HG02938 (cell line): ENCODE data around the gene RASSF7.
A peak's percentile ranks its signal among the peaks of the same experiment; 100 is the strongest.

Experiments used
- ATAC-seq: cut with Tn5 transposase; IDR thresholded peaks from one replicate; pipeline ENCODE4 v1.9.1; 2021; ENCODE audit warnings: mild to moderate bottlenecking, moderate library complexity; ENCODE audit not compliant: unreplicated experiment

Gene RASSF7

GRCh38 chr11:532527-532985 lies 28.2 kb upstream of the RASSF7 start:
- no peak for ATAC-seq

GRCh38 chr11:532986-533585 lies 27.7 kb upstream of the RASSF7 start:
- no peak for ATAC-seq

GRCh38 chr11:533586-534395 lies 27.0 kb upstream of the RASSF7 start:
- no peak for ATAC-seq

GRCh38 chr11:534396-535209 lies 26.2 kb upstream of the RASSF7 start:
- ATAC-seq = no peak

DNA sequence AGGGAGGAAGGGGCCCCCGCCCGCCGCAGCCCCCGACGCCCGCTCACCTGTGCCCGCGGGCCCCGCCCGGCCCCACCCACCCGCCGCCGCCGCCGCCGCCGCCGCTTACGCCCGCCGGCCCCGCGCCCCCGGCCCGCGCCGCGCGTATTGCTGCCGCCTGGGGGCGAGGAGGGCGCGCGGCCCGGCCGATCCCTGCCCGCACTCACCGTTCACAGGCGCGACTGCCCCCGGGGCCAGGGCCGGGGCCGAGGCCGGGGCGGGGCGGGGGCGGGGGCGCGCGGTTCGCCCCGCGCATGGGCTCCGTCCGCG lies 25.6 kb upstream of the RASSF7 start:
- no peak for ATAC-seq

DNA sequence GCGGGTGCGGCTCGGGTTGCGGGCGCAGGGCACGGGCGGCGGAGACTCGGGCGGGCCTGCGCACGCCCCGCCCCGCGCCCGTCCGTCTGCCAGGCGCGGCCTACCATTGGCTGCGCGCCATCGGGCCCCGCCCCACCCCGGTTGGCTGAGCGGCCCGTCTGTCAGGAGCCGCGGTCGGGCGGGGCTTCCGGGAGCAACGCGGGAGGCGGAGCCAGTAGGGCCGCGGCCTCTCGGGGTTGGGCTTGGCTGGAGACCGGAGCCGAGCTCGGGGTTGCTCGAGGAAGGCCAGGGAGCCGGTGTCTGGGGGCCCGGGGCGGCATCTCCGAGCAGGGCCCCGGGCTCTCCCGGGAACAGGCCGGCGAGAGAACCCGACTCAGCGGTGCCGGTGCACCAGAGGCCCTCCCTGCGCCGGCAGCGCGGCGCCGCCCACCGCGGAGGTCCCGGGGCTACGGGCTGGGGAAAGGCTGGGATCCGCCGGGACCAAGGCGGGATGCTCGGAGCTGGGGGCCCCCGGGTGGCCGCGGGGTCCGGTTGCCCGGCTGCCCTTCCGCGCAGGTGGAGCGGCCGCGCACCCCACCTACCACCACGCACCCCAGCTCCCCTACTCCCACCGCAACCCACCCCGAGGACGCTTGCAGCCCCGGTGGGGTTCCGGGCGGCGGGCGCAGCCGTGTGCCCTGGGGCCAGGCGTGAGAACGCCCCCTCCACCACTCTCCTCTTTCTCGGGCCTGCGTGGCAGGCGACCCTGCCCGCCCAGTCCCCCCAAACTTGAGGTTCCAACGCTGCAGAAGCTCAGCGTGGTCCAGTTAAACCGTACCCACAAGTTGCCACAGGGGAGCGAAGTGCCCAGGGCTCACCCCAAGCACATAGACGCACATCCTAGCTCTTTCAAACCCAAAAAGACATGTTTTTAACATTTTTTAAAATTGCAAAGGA lies 25.0 kb upstream of the RASSF7 start, which contains the start of gene HRAS:
TSS of gene HRAS (minus strand) at position 58 of the 936 bp plus-strand sequence.
- ATAC-seq = peak; percentile 65

- ATAC-seq = peak; percentile 52
Observed at GRCh38 chr11:536841-537621, 23.7 kb upstream of the RASSF7 start, which contains the start of gene LRRC56. Gene LRRC56, plus strand, starts transcription at chr11:537527. Its CDS starts 3,158 bp downstream, at chr11:540685.

- ATAC-seq = no peak
Observed at GRCh38 chr11:537622-538430, 22.9 kb upstream of the RASSF7 start.

GRCh38 chr11:538431-539051 lies 22.2 kb upstream of the RASSF7 start:
- no peak for ATAC-seq

DNA sequence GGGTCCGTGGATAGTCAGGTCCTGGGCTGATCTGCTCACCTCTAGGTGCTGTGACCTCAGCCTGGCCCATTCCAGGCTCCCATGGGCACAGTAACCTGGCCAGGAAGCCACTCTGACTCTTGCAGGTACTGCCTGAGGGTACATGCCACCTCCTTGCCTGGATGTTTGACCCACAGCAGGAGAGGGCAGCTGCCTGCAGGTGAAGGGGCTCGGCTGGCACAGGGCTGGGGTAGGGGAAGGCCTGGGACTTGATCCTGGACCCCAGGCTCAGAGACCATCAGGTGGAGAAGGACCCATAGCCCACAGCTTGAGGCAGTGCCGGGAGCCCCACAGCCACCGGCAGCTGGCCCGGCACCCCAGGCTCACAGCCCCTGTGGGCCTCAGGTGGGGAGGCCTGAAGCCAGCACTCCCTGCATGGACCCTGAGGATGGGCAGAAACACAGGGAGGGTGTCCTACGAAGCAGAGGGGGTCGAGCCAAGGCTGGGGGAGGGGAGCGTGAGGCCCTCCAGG lies 20.7 kb upstream of the RASSF7 start:
- ATAC-seq = no peak

DNA sequence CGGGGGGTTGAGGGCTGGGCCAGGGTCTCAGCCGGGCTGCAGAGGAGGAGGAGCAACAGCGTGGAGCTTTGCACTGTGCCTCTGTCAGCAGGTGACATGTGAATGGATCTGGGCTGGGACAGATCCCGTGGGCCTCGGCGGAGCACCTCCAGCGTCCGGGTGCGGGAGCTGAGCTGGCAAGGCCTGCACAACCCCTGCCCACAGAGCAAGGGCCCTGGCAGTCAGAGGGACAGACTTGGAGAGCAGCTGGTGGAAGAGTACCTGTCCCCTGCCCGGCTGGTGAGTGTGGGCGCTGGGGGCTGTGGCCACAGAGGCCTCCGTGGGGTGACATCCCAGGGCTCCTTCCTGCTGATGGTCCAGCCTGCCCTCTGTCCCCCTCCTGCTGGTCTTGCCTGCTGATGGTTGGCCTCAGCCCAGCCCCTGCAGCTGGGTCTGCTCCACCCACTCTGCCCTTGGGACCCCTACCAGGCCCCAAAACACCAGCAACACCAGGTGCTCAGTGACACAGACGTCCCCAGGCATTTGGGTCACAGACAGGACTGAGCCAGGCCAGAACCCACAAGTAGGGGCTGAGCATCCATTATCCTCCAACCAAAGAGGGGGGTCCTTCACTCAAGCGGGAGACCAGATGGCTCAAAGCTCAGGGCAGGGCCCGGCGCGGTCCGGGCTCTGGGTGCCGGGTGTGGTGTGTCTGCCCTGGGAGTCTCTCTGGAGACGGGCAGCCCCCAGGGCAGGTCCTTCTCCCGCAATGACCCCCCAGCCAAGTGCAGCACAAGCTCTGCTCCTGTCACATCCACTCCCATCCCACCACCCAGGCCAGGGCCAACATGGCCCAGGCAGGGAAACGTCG lies 20.0 kb upstream of the RASSF7 start:
- no peak for ATAC-seq

- no peak for ATAC-seq
Observed at GRCh38 chr11:541433-541885, 19.3 kb upstream of the RASSF7 start.

GRCh38 chr11:544817-545166 lies 16.0 kb upstream of the RASSF7 start:
- no peak for ATAC-seq

DNA sequence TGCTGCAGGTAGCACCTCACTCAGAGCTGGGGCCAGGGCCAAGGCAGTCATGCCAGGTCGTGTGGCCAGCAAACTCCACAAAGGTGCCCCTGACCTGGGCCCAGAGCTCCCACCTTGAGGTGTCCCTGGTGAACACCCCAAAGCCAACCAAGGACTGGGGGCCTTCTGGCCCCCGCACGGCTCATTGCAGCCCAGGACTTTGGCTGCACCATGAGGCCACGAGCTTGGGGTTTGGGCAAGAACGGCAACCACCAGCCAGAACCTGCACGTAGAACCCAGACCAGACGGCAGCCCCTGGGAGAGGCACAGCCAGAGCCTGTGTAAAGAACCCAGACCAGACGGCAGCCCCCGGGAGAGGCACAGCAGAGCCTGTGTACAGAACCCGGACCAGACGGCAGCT lies 15.6 kb upstream of the RASSF7 start:
- no peak for ATAC-seq

DNA sequence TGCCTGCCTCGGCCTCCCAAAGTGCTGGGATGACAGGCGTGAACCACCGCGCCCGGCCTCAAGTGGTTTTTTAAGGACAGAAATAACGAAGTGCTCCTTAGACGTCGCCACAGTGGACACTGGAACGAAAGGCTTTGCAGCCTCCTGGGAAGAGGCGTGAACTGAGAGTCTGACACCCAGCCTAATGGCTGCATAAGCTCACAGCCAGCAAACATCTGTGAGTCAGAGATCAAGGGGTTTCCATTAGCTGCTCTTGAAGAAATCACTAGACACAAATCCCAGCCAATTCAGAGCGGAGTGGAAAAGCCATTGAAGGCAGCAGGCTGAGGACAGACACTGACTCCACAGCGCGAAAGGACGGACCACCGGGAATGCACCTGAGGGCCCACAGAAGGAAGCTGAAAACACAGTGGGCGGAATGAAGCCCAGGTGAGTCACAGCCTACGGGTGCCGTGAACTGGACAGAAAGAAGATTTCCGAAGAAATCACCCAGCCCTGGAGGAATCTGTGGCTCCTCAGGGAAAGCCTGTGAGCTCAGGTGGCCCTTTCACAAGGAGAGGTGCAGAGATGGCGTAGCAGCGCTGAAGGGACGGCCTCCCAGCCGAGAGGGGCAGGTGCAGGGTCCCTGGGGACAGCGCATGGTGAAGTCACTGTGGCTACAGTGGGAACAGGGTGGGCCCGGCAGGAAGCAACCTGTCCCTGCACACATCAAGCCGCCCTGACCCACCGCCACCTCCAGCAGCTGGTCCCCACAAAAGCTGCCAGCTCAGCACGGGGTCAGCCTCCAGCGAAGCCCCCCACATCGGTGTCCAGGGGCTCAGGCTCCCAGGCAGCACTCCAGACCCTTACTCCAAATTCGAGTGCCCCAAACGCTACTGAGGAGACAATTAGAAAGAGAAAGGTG lies 11.8 kb upstream of the RASSF7 start:
- no peak for ATAC-seq

DNA sequence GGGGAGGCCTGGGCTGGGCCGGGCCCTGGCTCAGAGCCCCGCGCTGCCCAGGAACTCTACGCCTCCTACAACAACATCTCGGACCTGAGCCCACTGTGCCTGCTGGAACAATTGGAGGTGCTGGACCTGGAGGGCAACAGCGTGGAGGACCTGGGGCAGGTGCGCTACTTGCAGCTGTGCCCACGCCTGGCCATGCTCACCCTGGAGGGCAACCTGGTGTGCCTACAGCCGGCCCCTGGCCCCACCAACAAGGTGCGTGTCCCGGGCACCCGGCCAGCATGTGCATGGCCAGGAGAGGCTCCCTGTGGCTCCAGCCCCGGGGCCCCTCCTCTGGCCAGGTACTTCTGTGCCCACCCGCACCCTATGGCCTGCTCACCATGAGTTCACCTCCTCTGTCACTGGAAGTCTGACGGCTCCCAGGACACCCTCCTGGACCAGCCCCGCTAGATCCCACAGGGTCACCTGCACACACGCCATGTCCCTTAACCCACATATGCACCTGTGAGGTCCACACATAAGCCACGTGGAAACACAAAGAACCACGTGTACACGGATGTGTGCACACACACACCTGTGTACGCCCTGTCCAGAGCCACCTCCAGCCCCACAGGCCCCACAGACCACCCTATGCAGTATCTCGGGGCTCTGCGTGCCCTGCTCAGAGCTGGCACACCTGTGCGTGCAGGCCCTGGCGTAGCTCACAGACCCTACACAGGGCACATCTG lies 10.6 kb upstream of the RASSF7 start:
- no peak for ATAC-seq
